ENCODE results near the gene VPS45. TPM values are rescaled to one million over a fixed set of nuclear protein-coding genes. Genes with fewer than 3 reads are reported as not detected.

VPS45 gene
- total and polyA plus RNA-seq, 2 of the 8 experiments (the other 6 are each of a cell fraction or from before 2014, with no cell fraction given) = 19.1 to 27.6 TPM

GRCh38 chr1:150021191-150021694 is 46.3 kb upstream of the VPS45 start (continued):
- TF ChIP-seq BCL11A (IDR thresholded peaks at IDR 0.05; ENCODE audit: low read depth in 2 of 2, low read length in 2 of 2) (no peak), SP1 (IDR thresholded peaks at IDR 0.05; ENCODE audit: low read depth, low read length) (no peak), CBX8 (IDR thresholded peaks at IDR 0.05; ENCODE audit: borderline replicate concordance, low read depth, low read length) (no peak), KDM1A (IDR thresholded peaks at IDR 0.05; ENCODE audit: borderline replicate concordance, low read length) (no peak), BRCA1 (IDR thresholded peaks at IDR 0.05; ENCODE audit: low read depth, low read length) (no peak), SIX5 (IDR thresholded peaks at IDR 0.05; ENCODE audit: low read depth, low read length) (no peak), CEBPB (IDR thresholded peaks at IDR 0.05; ENCODE audit: low read depth, low read length) (no peak), POLR2A (IDR thresholded peaks at IDR 0.05; ENCODE audit: control extremely low read depth in 1 of 2, low read depth in 2 of 2, low read length in 2 of 2) (no peak)

Measured in H1 (cell line).